OCI-LY7 (cell line): Measurements from ENCODE around the gene TPCN1. TPM values are rescaled to one million over a fixed set of nuclear protein-coding genes. Genes with fewer than 3 reads are reported as not detected.
A peak's percentile ranks its signal among the peaks of the same experiment; 100 is the strongest.

ENCODE experiments used
- BruUV-seq: library from RNA; stranded (reverse); fragments of 400-500 nt; replicated peaks from 2 replicates; lab custom pipeline; 2021; lab: Mats Ljungman, UMichigan
- CTCF ChIA-PET: fragments of 300-600 bp; sonication (Branson Sonifier 250); formaldehyde crosslinking; loops from one replicate; lab custom pipeline; 2022; ENCODE audit warnings: antibody characterized with exemption; ENCODE audit not compliant: unreplicated experiment; lab: Charles Lee
- POLR2A ChIA-PET: fragments of 300-600 bp; sonication (Branson Sonifier 250); formaldehyde crosslinking; loops from one replicate; lab custom pipeline; 2022; ENCODE audit warnings: antibody characterized with exemption; lab: Charles Lee
- DNase-seq: peaks from one replicate; pipeline ENCODE4 v3.0.0-alpha.2; 2015; ENCODE audit warnings: low spot score
- H2AFZ ChIP-seq: fragments of 200-600 bp; sonication (generic), shearing (Covaris generic); 2 replicates; pipeline ENCODE4 v1.6.1; 2014; ENCODE audit warnings: mild to moderate bottlenecking, antibody characterized with exemption, low read length, moderate library complexity
- H3K27ac ChIP-seq: fragments of 200-600 bp; sonication (generic); 2 replicates; pipeline ENCODE4 v1.5.1; 2014; ENCODE audit warnings: mixed run types, low read depth, mild to moderate bottlenecking, moderate library complexity, low read length, inconsistent platforms; ENCODE audit not compliant: poor library complexity, severe bottlenecking
- H3K36me3 ChIP-seq: fragments of 200-600 bp; sonication (generic); 2 replicates; pipeline ENCODE4 v1.6.1; 2014; ENCODE audit warnings: mild to moderate bottlenecking, antibody characterized with exemption, low read length, moderate library complexity, mixed read lengths; ENCODE audit not compliant: insufficient read depth
- H3K4me1 ChIP-seq: fragments of 200-600 bp; sonication (generic); 2 replicates; pipeline ENCODE4 v1.5.1; 2014; ENCODE audit warnings: mild to moderate bottlenecking, low read length; ENCODE audit not compliant: insufficient read depth, poor library complexity, severe bottlenecking
- H3K4me2 ChIP-seq: fragments of 200-600 bp; sonication (generic); 2 replicates; pipeline ENCODE4 v1.6.1; 2014; ENCODE audit warnings: mild to moderate bottlenecking, low read length
- H3K4me3 ChIP-seq: fragments of 200-600 bp; sonication (generic); 2 replicates; pipeline ENCODE4 v1.5.1; 2014; ENCODE audit warnings: mild to moderate bottlenecking, low read depth, low read length; ENCODE audit not compliant: poor library complexity, severe bottlenecking
- H3K79me2 ChIP-seq: fragments of 200-600 bp; sonication (generic); 2 replicates; pipeline ENCODE4 v1.6.1; 2016; ENCODE audit warnings: low read depth, mild to moderate bottlenecking, low read length, moderate library complexity, mixed read lengths; ENCODE audit not compliant: insufficient read depth
- H3K9me2 ChIP-seq: fragments of 200-600 bp; sonication (generic); 2 replicates; pipeline ENCODE4 v1.6.1; 2016; ENCODE audit warnings: mild to moderate bottlenecking, low read length, mixed read lengths; ENCODE audit not compliant: insufficient read depth
- H3K9me3 ChIP-seq: fragments of 200-600 bp; sonication (generic); 2 replicates; pipeline ENCODE4 v1.6.1; 2014; ENCODE audit warnings: mild to moderate bottlenecking, mixed run types, low read length, mixed read lengths
- H4K20me1 ChIP-seq: fragments of 200-600 bp; sonication (generic); 2 replicates; pipeline ENCODE4 v1.6.1; 2014; ENCODE audit warnings: mild to moderate bottlenecking, antibody characterized with exemption, low read length, moderate library complexity, mixed read lengths; ENCODE audit not compliant: insufficient read depth
- CTCF ChIP-seq: fragments of 200-600 bp; sonication (generic); conservative IDR thresholded peaks from 2 replicates; pipeline ENCODE4 v1.5.1; 2014; ENCODE audit warnings: mild to moderate bottlenecking, antibody characterized with exemption, low read length, moderate library complexity, mixed read lengths
- EZH2phosphoT487 ChIP-seq: fragments of 200-600 bp; sonication (generic); IDR thresholded peaks from 2 replicates; pipeline ENCODE4 v1.6.1; 2018; ENCODE audit warnings: low read depth, borderline replicate concordance, mild to moderate bottlenecking, mixed run types, antibody characterized with exemption, low read length, moderate library complexity, mixed read lengths
- intact Hi-C: fragments of 100-400 bp; cut with micrococcal nuclease; formaldehyde crosslinking; loops from one replicate; pipeline ENCODE4 v1.10.0; 2022; ENCODE audit not compliant: unreplicated experiment
- total RNA-seq, 2 experiments: library from RNA; depleted of rRNA in 1 of 2; stranded (reverse); fragments of >200 nt in 1 of 2; shearing (Covaris generic) in 1 of 2; gene quantifications; 2 replicates each; pipeline ENCODE4 v1.2.3, GENCODE V29; 2014 to 2022

TPCN1 gene
- total RNA-seq, 2 experiments from 2014 or later: 96.0 to 160 TPM

GRCh38 chr12:113239288-113239771, 18.1 kb downstream of the TPCN1 start:
- peak overlapping the region; percentile 16 for H3K27ac ChIP-seq
- TF ChIP-seq EZH2phosphoT487 (no peak), CTCF (no peak)
- H3K4me3 ChIP-seq: no peak overlapping the region
- H3K4me2 ChIP-seq: no peak overlapping the region
- no peaks in the 10 kb centered on the region for H3K9me3 ChIP-seq
- CTCF ChIA-PET: interaction anchor here (0.6 kb wide), 1 partner anchor 119 kb away, joined by 5 read pairs; the partner anchor contains the start of gene PLBD2
- H3K9me2 ChIP-seq: no peaks in the 10 kb centered on the region
- POLR2A ChIA-PET: interaction anchor here (1.2 kb wide), 1 partner anchor 18 kb away, joined by 3 read pairs; the partner anchor contains the start of gene TPCN1
- no peaks in the 10 kb centered on the region; the same call in 1 of the 2 replicates for H4K20me1 ChIP-seq
- peaks cover 96% of the 10 kb centered on the region for H3K36me3 ChIP-seq
- H3K79me2 ChIP-seq: peaks cover 50% of the 10 kb centered on the region; the same call in 1 of the 2 replicates
- H2AFZ ChIP-seq: no peak overlapping the region
- intact Hi-C loops: no loop called here
- no peak for DNase-seq
- no TSS peak for BruUV-seq
- peaks cover 23% of the 10 kb centered on the region for H3K4me1 ChIP-seq

GRCh38 chr12:113239811-113240331, 18.6 kb downstream of the TPCN1 start:
- Histone ChIP-seq H2AFZ (no peak overlapping the region), H3K79me2 (peaks cover 46% of the 10 kb centered on the region; the same call in 1 of the 2 replicates), H3K4me2 (peak overlapping the region; percentile 38; the same call in 1 of the 2 replicates), H3K4me1 (peaks cover 23% of the 10 kb centered on the region), H3K9me3 (no peaks in the 10 kb centered on the region), H3K4me3 (no peak overlapping the region), H4K20me1 (no peaks in the 10 kb centered on the region; the same call in 1 of the 2 replicates), H3K9me2 (no peaks in the 10 kb centered on the region), H3K36me3 (peaks cover 96% of the 10 kb centered on the region), H3K27ac (peak overlapping the region; percentile 11)
- no peak for TF ChIP-seq EZH2phosphoT487
- TF ChIP-seq CTCF: no peak
- no peak for DNase-seq
- ChIA-PET CTCF (no interaction called here), POLR2A (interaction anchor here (1.2 kb wide), 1 partner anchor 19 kb away, joined by 3 read pairs; the partner anchor contains the start of gene TPCN1)
- intact Hi-C loops: no loop called here
- BruUV-seq: no TSS peak

- Histone ChIP-seq H3K4me3 (no peak overlapping the region), H3K9me3 (no peaks in the 10 kb centered on the region), H3K9me2 (no peaks in the 10 kb centered on the region), H4K20me1 (no peaks in the 10 kb centered on the region; the same call in 1 of the 2 replicates), H3K4me2 (peak overlapping the region; percentile 38; the same call in 1 of the 2 replicates), H3K4me1 (peaks cover 23% of the 10 kb centered on the region), H2AFZ (no peak overlapping the region), H3K79me2 (peaks cover 40% of the 10 kb centered on the region; the same call in 1 of the 2 replicates), H3K36me3 (peaks cover 92% of the 10 kb centered on the region), H3K27ac (peak overlapping the region; percentile 11)
- intact Hi-C loops: no loop called here
- peak; percentile 61 for DNase-seq
- TF ChIP-seq EZH2phosphoT487: no peak
- TF ChIP-seq CTCF: no peak
- POLR2A ChIA-PET: interaction anchor here (1.2 kb wide), 1 partner anchor 19 kb away, joined by 3 read pairs; the partner anchor contains the start of gene TPCN1
- no TSS peak for BruUV-seq
- CTCF ChIA-PET: no interaction called here
Measured at GRCh38 chr12:113240395-113240794, 19.1 kb downstream of the TPCN1 start.
